GM10266 (cell line): Measurements from ENCODE around the gene TAS2R30.

ENCODE experiments used
- DNase-seq: peaks from one replicate; pipeline ENCODE4 v3.0.0; 2012; ENCODE audit errors: extremely low spot score
- CTCF ChIP-seq: IDR thresholded peaks from 2 replicates; pipeline ENCODE4 v1.5.1; 2012; ENCODE audit warnings: mild to moderate bottlenecking, low read depth; ENCODE audit not compliant: control insufficient read depth, insufficient read depth; ENCODE audit errors: missing control alignments

Gene TAS2R30

GRCh38 chr12:11089246-11089645, 45.2 kb downstream of the TAS2R30 start:
- no peak for DNase-seq
- no peak for TF ChIP-seq CTCF

GRCh38 chr12:11085419-11085818, 49.0 kb downstream of the TAS2R30 start:
- no peak for DNase-seq
- TF ChIP-seq CTCF, result no peak
